Measurements from ENCODE around the gene COPS4.

- TF ChIP-seq ZNF274 (IDR thresholded peaks at IDR 0.05; ENCODE audit: low read depth, low read length) (no peak), YY1 (IDR thresholded peaks at IDR 0.05; ENCODE audit: insufficient read depth, insufficient read length) (no peak)
Observed at GRCh38 chr4:83002329-83002728, 32.7 kb upstream of the COPS4 start.

All from NT2/D1 (cell line).